ENCODE results near the gene GLRX3. TPM values are rescaled to one million over a fixed set of nuclear protein-coding genes. Genes with fewer than 3 reads are reported as not detected.
A peak's percentile ranks its signal among the peaks of the same experiment; 100 is the strongest.
"Not testable (repeated sequence)": the region's sequence is repeated elsewhere in the genome, so short reads cannot be mapped to it uniquely, and the experiment has no call there.

The GLRX3 gene
- total and polyA plus RNA-seq, 7 donors = 53.9 to 249 (median 76.9) TPM

DNA sequence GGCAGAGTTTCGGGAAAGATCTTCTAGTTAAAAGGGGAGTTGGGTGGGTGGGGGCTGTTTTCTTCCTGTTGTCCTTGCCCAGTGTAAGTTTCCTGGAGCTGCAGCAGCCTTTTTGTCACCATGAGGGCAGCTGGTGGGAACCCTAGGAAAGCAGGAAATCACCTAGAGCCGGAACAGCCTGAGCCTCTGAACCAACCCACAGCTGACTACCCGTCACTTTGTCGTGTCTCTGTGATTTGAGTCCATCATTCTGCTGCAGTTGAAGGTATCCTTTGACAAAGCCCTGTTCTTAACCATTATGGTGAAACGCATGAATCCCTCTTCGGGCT lies 24.4 kb upstream of the GLRX3 start:
- Histone ChIP-seq H3K9me3 (no peaks in the 10 kb centered on the region), H3K4me1 (peaks cover 24% of the 10 kb centered on the region), H3K27ac (peak overlapping the region; percentile 91), H3K36me3 (ENCODE audit: insufficient read depth in 1 of 2, low read depth in 1 of 2) (no peaks in the 10 kb centered on the region), H3K27me3 (ENCODE audit: insufficient read depth in 3 of 3, low read length in 2 of 3) (no peaks in the 10 kb centered on the region), H3K4me3 (peak overlapping the region; percentile 74)
- WGBS, 3 donors = 79 to 80% (median 80%) methylated on average over 6 of the region's 6 CpGs
- ATAC-seq (no peak), DNase-seq (no peak)
- intact Hi-C loops (cut with DNase I) = loop anchor here in 1 of 2 donors (2.0 kb wide), 1 partner anchor 23 kb away; no protein-coding TSS in a partner anchor
- TF ChIP-seq CTCF (IDR thresholded peaks at IDR 0.05) = no peak

DNA sequence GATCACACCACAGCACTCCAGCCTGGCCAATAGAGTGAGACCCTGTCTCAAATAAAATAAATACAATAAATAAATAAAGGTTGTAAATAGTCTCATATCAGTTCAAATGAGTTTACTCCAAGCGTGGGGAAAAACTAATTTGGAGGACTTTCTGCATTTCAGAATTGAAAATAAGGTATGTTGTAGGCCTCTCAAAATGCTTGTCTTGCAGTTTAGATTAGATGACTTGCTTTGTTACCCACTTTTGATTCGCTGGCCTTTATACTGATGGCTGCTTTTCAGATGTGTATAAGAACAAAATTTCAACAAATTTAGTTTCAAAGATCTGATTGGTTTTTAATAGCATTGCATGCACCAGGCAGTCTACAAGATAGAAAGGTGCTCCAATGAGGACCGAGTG lies 23.4 kb upstream of the GLRX3 start:
- no peaks in the 10 kb centered on the region for H3K36me3 ChIP-seq (ENCODE audit: insufficient read depth in 1 of 2, low read depth in 1 of 2)
- H3K4me1 ChIP-seq = peaks cover 24% of the 10 kb centered on the region
- intact Hi-C loops (cut with DNase I) = no loop called here
- no peaks in the 10 kb centered on the region for H3K9me3 ChIP-seq
- 94 to 95% (median 95%) methylated on average over 3 of the region's 3 CpGs for WGBS, 3 donors
- H3K27ac ChIP-seq = no peak overlapping the region
- no peaks in the 10 kb centered on the region for H3K27me3 ChIP-seq (ENCODE audit: insufficient read depth in 3 of 3, low read length in 2 of 3)
- TF ChIP-seq CTCF (IDR thresholded peaks at IDR 0.05) = no peak
- H3K4me3 ChIP-seq = no peak overlapping the region
- ATAC-seq (no peak), DNase-seq (no peak)

GRCh38 chr10:130116942-130117341 lies 19.2 kb upstream of the GLRX3 start:
- DNase-seq; ATAC-seq; H3K36me3 ChIP-seq (ENCODE audit: insufficient read depth in 1 of 2, low read depth in 1 of 2); H3K4me3 ChIP-seq; H3K9me3 ChIP-seq; H3K27me3 ChIP-seq (ENCODE audit: insufficient read depth in 3 of 3, low read length in 2 of 3); H3K27ac ChIP-seq; intact Hi-C loops (cut with DNase I): not testable (repeated sequence)
- H3K4me1 ChIP-seq = peaks cover 12% of the 10 kb centered on the region
- 98 to 99% (median 98%) methylated on average over 4 of the region's 4 CpGs for WGBS, 3 donors

- intact Hi-C loops (cut with DNase I); H3K4me1 ChIP-seq; H3K36me3 ChIP-seq (ENCODE audit: insufficient read depth in 1 of 2, low read depth in 1 of 2); H3K27ac ChIP-seq; H3K4me3 ChIP-seq; H3K9me3 ChIP-seq; ATAC-seq; H3K27me3 ChIP-seq (ENCODE audit: insufficient read depth in 3 of 3, low read length in 2 of 3); DNase-seq: not testable (repeated sequence)
- WGBS, 3 donors = 78 to 89% (median 84%) methylated on average over 6 of the region's 6 CpGs
Observed at GRCh38 chr10:130117535-130117934, 18.7 kb upstream of the GLRX3 start.

DNA sequence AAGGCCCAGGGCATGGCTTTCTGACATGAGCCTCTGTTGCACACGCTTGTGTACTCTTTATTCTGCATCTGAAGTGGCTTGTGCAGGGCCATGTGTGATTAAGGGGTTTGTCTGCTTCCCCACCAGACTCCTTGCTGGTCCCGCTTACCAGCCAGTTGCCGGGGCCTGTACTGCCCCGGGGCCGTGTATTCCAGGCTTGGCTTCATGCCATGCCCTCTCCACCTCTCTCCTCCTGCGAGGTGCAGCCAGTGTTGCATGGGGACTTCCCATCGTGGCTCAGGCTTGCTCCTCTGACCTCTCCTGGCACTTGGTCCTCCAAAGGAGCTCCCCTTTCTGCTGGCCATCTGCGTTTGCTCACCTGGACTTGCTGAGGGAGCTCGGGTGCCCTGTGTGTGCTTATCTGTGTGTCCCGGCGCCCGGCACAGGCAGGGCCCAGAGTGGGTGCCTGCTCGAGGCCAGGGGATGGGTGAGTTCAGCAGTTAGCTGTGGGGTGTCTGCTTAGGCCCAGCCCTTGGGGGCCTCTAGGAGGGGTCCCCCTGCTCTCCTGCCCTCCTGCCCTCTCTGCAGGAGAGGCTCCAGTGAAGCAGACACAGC lies 14.6 kb upstream of the GLRX3 start:
- ATAC-seq (no peak), DNase-seq (no peak)
- WGBS, 3 donors = 61 to 63% (median 61%) methylated on average over 13 of the region's 13 CpGs
- intact Hi-C loops (cut with DNase I) = no loop called here
- H3K27ac ChIP-seq = no peak overlapping the region
- no peaks in the 10 kb centered on the region for H3K9me3 ChIP-seq
- H3K4me3 ChIP-seq = no peak overlapping the region
- H3K27me3 ChIP-seq (ENCODE audit: insufficient read depth in 3 of 3, low read length in 2 of 3) = no peaks in the 10 kb centered on the region
- H3K36me3 ChIP-seq (ENCODE audit: insufficient read depth in 1 of 2, low read depth in 1 of 2) = no peaks in the 10 kb centered on the region
- no peaks in the 10 kb centered on the region for H3K4me1 ChIP-seq
- TF ChIP-seq CTCF (IDR thresholded peaks at IDR 0.05) = no peak
